Activated CD8-positive, alpha-beta memory T cell treated with anti-CD3 and anti-CD28 coated beads, Interleukin-2, amount 50 U/mL, for 1 hour (primary cell): ENCODE results near the gene POPDC2.

Source experiments
- DNase-seq: peaks from one replicate; pipeline ENCODE4 v3.0.0-alpha.2; 2020; ENCODE audit errors: extremely low read depth

The POPDC2 gene

DNA sequence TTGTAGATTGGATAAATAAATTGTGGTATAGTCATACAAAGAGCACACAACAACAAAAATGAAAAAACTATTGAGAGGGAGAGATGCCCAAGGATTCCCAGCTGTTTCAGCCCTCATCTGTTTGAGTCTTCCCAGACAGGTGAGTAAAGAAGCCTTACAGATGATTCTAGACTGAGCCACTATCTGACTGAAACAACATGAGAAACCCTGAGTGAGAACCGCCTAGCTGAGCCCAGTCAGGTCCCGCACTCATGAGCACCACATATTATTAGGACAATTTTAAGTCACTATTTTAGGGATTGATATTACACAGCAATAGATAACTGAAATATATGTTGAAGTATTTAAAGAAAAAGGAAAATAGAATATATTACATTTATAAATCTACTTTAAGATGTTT is 19.0 kb downstream of the POPDC2 start:
- no peak for DNase-seq

DNA sequence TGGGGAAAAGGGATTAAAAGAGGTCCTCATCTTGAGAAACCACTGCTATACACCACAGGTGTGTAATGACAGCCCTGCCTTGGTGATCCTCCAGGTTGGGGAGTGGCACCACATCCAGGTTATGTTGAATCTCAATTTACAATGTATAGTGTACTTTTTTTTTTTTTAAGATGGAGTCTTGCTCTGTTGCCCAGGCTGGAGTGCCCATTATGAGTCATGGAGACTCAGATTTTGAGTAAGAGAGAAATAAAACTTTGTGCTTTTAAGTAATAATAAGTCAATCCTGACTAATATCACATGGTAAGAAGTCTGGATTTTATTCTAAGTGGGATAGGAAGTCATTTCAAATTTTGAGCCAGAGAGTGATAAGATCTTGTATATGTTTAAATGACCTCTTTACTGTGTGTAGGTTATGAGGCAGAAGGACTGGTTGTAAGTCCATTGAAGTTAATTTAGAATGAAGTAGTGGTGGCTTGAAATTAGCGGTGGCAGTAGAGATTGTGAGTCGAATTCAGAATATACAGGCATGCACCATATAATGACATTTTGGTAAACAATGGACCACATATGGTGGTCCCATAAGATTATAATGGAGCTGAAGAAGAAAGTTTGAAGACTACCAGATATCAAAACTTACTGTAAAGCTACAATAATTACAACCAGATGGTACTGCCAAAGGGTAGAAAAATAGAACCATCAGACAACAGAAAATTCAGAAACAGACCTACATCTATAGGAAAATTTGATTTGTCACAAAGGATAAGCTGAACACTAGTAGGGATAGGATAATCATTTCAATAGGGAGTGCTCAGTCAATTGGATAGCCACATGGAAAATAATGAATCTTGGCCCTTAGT is 20.7 kb downstream of the POPDC2 start:
- DNase-seq: no peak

DNA sequence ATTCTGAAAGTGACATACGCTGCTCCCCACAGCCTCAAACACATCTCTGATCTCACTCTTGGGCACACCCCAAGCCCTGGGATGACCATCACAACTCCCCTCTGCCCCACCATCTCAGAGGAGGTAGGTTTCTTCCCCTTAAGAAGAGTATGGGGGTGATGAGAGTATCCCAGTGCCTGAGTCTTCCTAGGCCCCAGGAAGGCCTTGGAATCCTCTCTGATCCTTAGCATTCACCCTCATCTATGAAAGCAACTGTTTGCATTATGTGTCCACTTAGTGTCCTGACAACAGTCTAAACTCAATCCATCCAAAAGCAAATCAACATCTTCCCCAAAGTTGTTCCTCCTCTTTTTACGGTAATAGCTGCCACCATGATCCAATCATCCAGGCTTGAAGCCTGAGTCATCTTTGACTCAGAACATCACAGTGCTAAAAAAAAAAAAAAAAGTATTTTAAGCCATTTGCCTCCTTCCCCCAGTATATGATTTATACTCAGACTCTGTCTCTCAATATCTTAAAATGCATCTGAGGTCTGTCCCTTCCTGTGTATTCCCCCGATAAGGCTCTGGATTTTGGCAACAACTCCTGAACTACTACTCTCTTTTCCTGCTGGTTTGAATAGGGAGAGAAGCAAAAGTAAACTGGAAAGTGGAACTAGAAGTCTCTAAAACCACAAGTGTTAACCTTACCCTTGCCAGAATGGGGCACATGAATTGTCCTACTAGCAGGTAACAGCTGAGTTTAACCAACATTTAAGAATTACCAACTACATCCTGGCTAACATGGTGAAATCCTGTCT is 22.5 kb downstream of the POPDC2 start:
- DNase-seq: no peak

DNA sequence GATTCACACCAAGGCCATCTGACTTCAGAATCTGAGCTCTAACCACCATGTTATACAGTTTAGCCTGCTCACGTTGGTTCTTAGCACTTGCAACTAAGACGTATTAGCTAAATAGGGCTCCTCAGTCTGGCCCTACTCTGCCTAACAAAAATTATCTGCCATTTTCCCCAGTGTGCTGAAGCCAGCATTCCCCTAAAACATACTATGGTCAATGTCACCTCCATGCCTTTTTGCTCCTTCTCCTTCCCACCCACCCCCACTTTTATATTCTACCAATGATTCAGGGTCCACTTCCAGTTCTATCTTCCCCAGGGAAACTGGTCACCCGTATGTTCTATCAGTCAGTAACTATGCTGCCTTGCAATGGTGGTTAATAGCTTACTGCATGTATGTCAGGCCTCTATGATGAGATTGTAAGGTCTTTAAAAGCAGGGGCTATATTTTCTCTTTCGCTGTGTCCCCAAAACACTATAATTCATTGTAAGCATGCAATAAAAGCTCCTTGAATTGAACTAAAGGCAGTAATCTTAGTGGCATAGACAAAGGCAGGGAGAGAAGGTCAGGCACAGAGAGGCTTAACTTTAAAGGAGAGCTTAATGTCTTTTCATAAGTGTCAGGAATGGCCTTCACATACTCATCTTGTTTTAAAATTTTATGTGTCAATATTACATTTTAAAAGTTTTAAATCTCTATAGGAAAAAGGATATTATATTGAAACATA is 23.3 kb downstream of the POPDC2 start:
- DNase-seq: no peak

DNA sequence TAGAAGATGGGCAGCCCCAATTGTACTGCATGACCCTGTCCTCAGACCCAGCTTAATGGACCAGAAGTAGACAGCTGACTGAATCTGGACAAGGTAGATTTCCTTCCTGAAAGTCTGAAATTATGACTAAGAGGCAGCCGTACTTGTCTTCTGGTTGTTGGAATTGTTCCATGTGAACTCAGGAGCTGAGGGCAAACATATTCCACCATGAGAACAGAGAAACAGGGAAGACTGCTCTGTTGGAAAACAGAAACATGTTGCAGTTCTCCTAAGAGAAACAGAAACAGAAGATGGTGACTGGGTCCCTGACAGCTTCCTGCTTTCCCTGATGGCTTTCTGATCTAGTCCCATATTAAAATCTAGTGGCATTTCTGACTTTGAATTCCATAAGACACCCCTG is 24.1 kb downstream of the POPDC2 start:
- DNase-seq: no peak

DNA sequence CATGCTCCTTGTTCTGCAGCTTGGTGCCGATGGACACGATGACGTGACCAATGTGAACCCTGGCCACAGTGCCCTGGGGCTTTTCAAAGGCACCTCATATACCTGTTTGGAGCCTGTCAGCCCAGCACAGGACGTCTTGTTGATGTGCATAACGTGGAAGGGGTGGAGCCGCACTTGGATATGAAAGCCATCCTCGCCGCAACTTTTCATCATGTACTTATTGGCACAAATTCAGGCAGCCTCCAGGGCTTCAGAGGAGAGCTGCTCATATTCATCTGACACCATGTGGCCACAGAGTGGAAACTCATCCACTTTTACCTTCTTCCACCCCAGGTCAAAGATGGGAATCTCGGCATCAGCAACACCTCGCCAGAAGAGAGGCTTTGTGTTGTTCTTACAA is 24.7 kb downstream of the POPDC2 start:
- DNase-seq: no peak

DNA sequence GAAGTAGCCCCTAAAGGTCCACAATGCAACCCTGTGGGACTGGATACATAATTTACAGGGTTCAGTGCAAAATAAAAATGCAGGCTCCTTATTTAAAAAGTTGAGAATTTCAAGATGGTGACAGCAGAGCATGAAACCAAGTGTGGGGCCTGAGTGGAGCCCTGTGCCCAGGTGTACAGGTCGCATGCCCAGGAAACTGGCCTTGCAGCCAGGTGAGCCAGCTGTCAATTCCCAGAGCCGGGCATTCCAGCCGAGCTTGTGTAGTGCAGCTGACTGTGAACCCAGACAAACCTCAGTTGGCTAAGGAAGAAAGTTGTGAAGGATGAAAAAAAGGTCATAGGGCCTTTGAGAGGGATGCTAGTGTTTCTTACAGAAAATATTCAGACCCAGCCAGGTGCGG is 27.6 kb downstream of the POPDC2 start:
- DNase-seq: no peak

DNA sequence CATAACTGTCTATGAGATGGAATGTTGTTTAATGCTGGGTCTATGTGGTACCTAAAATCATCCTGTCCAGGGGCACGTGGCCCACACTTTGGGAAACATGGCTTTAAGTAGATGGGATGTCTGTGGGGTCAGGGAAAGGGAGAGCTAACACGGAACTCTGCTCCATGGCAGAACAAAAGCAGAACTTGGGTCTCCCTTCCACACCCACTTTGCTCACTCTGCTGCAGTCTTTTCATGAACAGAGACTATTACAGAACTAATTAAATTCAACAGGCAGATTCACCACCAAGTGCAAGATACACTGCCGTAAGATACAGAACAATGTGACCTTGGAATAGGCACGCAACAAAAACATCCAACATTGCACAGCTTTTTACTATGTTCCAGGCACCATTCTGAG is 28.2 kb downstream of the POPDC2 start:
- DNase-seq: no peak

DNA sequence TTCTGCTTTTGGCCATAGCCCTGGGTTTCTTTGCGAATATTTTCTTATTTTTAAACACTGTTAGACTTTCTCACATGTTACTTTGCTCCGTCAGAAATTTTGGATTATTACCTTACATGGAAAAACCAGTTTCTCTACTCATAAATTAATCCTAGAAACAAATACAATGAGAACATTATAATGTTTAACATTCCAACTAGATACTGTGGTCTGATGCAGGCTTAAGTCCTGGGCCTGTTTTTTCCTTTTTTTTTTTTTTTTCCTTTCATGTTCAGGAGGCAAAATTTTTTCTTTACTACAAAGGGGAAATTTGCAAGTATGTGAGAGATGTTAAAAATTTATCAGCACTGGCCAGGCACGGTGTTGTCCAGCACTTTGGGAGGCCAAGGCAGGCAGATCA is 28.9 kb downstream of the POPDC2 start:
- no peak for DNase-seq

DNA sequence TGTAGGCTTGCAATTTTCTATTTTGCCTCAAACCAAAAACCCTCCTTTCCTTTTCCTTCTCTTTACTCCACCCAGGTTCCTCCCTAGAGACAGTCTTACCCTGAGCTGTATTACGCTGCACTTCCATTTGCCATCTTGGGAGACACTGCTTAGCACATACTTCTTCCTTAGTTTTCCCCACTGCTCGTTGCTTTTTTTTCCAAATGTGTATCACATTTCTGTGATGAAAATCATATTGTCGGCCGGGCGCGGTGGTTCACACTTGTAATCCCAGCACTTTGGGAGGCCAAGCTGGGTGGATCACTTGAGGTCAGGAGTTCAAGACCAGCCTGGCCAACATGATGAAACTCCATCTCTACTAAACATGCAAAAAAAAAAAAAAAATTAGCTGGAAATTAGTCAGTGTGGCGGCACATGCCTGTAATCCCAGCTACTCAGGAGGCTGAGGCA is 29.5 kb downstream of the POPDC2 start:
- no peak for DNase-seq

DNA sequence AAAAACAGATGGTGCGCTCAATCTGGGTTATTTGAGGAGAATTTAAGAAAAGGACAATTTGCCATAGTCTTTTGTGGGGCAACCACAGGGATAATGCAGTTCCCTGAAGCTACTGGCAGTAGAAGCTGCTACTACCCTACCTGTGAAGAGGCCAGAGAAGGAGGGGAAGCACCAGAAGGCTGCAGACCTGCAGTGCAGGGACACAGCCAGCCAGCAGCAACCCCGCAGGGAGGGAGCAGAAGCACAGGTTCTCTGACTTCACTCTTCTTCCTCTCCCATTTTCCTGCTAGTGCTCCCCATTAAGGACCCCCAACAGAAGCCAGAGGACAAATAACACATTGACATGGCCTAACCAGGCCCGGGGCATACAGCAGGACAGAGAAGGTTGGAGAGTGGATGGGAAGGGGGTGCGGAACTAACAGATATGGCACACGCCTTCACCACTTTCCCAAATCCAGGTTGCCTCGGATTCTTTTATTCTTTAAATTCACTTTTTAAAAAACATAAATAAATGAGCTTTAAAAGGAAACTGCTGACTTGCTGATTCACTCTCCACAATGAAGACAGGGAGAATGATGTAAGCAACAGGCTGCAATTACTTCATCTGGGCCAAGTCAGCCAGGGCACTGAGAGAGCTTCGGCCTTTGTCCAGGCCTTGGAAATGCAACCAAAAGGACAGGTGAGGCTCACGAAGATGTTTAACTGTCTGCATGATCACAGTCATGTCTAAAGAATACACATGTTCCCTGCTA is 30.1 kb downstream of the POPDC2 start:
- no peak for DNase-seq

DNA sequence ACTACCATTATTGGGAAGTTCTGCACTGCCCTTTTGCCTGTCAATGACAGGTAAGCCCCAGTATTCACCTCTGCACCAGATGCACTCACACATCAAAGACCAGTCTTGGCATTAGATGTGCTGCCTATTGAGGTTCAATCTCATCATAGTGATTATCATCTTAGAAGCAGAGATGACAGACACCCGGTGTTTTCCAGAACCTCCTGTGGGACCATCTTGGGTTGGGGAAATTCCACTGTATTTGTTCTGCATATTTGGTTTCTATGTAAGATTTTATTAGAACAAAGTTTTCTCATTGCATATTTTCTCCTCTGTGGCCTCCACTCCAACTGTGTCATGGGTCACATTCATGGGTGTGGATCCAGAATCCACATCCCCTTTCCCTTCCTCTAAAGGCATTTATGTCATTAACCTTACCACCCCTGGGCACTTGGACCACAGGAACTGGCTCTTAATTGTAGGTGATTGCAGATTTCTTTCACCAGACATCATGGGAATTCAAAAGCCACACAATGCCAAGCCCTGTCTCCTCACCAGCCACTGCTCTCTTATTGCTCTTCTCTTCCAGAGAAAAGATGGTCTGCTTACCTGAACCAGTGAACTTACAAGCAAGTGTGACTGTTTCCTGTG is 31.5 kb downstream of the POPDC2 start:
- no peak for DNase-seq

DNA sequence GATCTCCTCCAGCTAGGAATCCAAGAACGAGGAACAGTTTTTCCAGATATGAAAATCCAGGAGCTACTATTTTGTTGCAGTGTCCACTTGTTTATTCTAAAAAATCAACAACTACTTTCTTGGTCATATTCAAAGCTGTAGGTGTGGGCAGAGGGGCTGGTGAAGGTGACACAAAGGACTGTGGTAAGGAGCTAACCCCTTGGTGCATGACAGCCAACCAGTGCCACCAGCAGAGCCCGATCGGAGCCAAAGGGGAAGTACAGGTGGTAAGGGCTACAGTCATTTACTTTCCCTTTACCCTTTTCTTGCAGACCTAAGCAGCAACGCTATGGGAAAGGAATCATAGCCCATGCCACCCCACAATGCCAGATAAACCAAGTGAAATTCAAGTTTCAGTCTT is 32.0 kb downstream of the POPDC2 start:
- DNase-seq: no peak

DNA sequence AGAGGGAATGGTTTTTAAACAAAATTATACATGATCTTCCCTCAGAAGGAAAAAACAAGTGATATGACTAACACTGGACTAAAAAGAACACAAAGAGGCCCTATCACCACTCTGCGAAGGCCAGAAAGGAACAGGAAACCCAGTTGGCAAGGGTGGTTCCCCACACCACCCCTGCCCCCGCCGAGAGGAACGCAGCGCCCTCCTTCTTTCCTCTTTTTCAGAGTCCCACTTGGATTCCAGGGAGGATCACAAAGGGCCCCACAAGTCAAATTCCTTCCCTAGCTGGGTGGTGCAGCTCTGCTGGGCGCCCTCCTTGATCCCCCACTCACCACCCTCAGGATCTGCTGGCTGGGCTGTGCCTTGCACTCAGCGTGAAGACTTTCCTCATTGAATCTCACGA is 32.9 kb downstream of the POPDC2 start:
- no peak for DNase-seq

DNA sequence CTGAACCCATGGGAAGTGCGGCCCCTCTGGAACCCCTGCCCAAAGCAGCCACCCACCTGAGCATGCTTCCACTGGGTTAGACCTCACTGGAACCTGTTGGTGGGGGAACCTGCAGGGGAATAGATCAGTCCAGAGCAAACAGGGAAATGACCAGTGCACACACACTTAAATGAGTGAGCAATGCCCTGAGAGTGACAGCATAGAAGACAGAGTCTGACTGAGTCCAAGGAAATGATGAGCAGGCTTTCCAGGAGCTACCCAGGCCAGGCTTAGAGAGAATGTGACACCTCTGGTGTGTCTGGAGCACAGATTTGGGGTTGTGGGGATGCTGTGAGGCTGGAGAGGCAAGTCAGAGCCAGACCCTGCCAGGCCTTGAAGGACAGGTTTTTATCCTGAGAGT is 34.2 kb downstream of the POPDC2 start:
- no peak for DNase-seq

DNA sequence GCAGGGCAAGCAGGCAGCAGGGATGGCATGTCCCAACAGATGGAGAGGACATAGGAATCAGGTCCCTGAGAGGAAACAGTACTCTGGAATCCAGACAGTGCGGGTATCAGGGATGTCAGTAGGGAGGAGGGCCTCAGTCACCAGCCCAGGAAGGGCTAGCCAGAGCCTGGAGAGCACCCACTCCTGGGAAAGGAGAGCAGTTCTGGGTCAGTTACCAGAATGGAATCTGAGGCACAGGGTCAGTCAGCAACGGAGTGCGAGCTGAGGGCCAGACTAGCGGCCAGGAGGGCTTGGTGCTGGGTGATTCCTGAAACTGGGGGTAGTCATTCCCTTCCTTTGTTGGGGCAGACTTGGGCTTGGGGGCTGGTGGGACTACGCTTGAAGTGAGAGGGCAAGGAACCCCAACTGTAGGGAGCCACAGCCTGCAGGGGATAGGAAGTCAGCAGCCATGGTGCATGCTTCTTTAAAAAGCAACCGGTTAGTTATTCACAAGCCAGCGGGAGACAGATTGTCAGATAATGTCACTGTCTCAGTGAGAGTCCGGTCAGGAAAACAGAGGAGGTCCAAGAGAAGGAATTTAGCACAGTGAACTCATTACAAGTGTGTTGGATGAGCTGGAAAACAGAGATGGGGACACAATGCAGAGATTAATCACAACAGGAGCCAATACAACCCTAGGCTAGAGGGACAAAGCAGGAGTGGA is 34.8 kb downstream of the POPDC2 start:
- DNase-seq: no peak

DNA sequence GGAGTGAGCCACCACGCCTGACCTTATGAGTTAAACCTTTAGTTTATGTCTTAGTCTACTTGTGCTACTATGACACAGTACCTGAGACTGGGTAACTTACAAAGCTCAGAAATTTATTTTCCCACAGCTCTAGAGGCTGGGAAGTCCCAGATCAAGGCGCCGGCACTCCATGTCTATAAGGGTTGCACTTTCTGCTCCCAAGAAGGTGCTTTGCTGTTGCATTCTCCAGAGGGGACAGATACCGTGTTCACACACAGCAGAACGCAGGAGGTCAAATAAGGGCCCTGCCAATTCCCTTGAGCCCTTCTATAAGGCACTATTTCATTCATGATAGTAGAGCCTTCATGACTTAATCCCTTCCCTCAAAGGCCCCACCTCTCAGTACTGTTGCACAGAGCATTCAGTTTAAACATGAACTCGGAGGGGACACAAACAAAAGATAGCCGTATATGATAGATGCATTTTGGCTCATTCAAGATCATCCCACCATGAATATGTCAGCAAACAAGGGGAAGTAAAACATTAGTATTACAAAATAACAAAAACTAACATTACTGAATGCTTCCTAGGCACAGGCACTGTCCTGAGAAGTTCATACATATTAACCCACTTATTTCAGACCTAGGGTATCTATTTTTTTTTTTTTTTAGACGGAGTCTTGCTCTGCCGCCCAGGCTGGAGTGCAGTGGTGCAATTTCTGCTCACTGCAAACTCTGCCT is 36.2 kb downstream of the POPDC2 start:
- no peak for DNase-seq

DNA sequence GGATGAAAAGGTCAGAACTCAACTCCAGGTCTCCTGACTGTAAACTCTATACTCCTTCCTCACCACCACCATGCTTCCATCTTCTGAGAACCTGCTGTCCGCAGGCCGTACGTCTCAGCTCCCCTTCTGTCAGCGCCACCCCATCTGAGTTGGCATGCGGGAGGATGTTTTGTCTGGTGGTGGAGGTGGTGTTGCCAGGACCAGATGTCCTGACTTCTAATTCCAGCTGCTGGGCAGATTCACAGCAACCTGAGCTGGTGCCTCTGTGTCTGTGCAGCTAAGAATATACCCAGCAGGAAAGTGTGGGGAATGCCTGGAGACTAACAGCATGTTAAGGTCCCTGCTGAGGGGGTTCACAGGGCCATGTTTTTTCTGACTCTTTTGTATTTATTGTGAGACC is 39.5 kb downstream of the POPDC2 start:
- no peak for DNase-seq

DNA sequence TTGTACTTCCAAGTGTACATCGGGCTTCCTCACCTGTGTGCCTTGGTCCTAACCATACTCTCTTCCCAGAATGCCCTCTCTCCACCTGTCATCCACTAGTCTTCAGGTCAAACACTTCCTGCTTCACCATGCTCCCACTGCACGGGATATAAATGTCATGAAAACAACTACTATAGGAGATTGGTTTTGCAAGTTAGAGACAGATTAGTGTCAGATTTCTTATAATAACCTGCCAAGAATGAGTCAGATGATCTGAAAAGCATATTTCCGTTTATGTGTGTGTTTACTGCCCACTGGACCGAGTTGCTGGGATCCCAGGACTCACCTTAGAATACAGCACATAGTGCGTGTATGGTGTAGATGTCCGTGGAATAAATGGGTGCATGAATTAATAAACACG is 41.3 kb downstream of the POPDC2 start:
- DNase-seq: no peak

DNA sequence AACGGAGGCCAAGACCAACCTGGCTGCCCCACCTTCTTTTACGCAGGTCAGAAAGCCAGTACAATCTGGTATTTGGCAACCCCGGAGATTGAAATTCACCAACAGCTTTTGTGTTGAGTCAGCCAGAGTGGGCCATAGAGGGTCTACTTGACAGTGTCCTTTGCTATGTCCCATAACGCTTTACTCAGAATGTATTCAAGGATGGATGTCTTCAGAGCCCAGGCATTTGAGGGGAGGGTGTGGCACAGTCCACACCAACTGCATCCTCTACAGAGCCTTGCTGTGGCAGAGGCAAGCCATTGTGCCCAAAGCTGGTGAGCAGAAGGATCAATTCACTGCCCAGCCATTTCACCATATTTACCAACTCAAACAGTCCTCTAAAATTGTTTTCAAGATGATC is 44.3 kb downstream of the POPDC2 start:
- DNase-seq: no peak
